Aorta (tissue), 5 donors: ENCODE results near the gene FOXC1. TPM values are rescaled to one million over a fixed set of nuclear protein-coding genes. Genes with fewer than 3 reads are reported as not detected.
A peak's percentile ranks its signal among the peaks of the same experiment; 100 is the strongest.

Experiments
- ATAC-seq: fragments of 200-7000 bp; cut with Tn5 transposase; one replicate; pipeline ENCODE4 v1.9.1; 2022; ENCODE audit warnings: moderate library complexity; ENCODE audit not compliant: low FRiP score
- DNase-seq, 2 donors: peaks; one replicate each; pipeline ENCODE4 v3.0.0-alpha.2; 2020
- H3K27ac ChIP-seq, 2 donors: one replicate each; pipeline ENCODE4 v1.5.1; 2013; ENCODE audit warnings: low read length in 2 of 2, mild to moderate bottlenecking in 2 of 2, moderate library complexity in 2 of 2, control low read depth in 1 of 2, inconsistent platforms in 1 of 2, low read depth in 1 of 2
- H3K27me3 ChIP-seq, 2 donors: one replicate each; pipeline ENCODE4 v1.6.1; 2013; ENCODE audit warnings: control low read depth in 1 of 2, low read length in 1 of 2, mild to moderate bottlenecking in 1 of 2, moderate library complexity in 1 of 2; ENCODE audit not compliant: insufficient read depth in 2 of 2, control insufficient read depth in 1 of 2
- H3K36me3 ChIP-seq, 2 donors: one replicate each; pipeline ENCODE4 v1.6.1; 2013; ENCODE audit warnings: control low read depth in 1 of 2, low read length in 1 of 2, mild to moderate bottlenecking in 1 of 2; ENCODE audit not compliant: insufficient read depth in 2 of 2, control insufficient read depth in 1 of 2
- H3K4me1 ChIP-seq, 2 donors: one replicate each; pipeline ENCODE4 v1.6.1; 2013; ENCODE audit warnings: low read length in 2 of 2, control low read depth in 1 of 2, mild to moderate bottlenecking in 1 of 2, moderate library complexity in 1 of 2; ENCODE audit not compliant: insufficient read depth in 2 of 2, control insufficient read depth in 1 of 2
- H3K4me3 ChIP-seq, 2 donors: one replicate each; pipeline ENCODE4 v1.5.1; 2013; ENCODE audit warnings: low read length in 2 of 2, control low read depth in 1 of 2, mild to moderate bottlenecking in 1 of 2
- H3K9me3 ChIP-seq: one replicate; pipeline ENCODE4 v1.6.1; 2013; ENCODE audit warnings: mild to moderate bottlenecking, low read length; ENCODE audit not compliant: control insufficient read depth
- WGBS, 2 donors: extraction: QIAGEN DNeasy Blood & Tissue Kit; methylation state at CpG; one replicate each; pipeline ENCODE4 v1.1.7; 2013; 5-methylcytosine and 5-hydroxymethylcytosine counted together
- intact Hi-C, 2 donors: fragments of 100-400 bp; cut with DNase I; formaldehyde crosslinking; loops; one replicate each; pipeline versions ENCODE4 v1.14.2 to v1.15.0; 2022
- polyA plus RNA-seq, 2 donors: library from polyadenylated mRNA; stranded (reverse); fragments of 200-250 nt; gene quantifications; one replicate each; pipeline ENCODE4 v1.2.3, GENCODE V29; 2013
- total RNA-seq, 2 donors: library from RNA; stranded (reverse); fragmentation: NEBNext Ultra II Directional; extraction: Animal tissue kit (Norgen Biotek cat#: 25700); gene quantifications; one replicate each; pipeline ENCODE4 v1.2.1, GENCODE V29; 2021
- donor health status: healthy with polysubstance abuse.
- donor health status: Bipolar disorder and iron deficiency.
- donor health status: DM: no; HTN: no; CAD: no.
- donor health status: DM: no; HTN: no; CAD: no.
- donor health status: DM: yes; HTN: yes; CAD: no.

The FOXC1 gene
- total and polyA plus RNA-seq, 4 donors: 18.5 to 134 (median 70.7) TPM

- H3K4me1 ChIP-seq: no peaks in the 10 kb centered on the region
- WGBS, 2 donors: 90 to 94% methylated on average over 15 of the region's 15 CpGs
- H3K4me3 ChIP-seq: no peak overlapping the region
- no peaks in the 10 kb centered on the region for H3K36me3 ChIP-seq
- DNase-seq (peak in 1 of 2 donors; percentile 21), ATAC-seq (no peak)
- intact Hi-C loops: no loop called here
- no peaks in the 10 kb centered on the region for H3K27me3 ChIP-seq
- H3K27ac ChIP-seq: no peak overlapping the region
- no peaks in the 10 kb centered on the region for H3K9me3 ChIP-seq
Observed at GRCh38 chr6:1658212-1659005, 48.7 kb downstream of the FOXC1 start.

- Histone ChIP-seq H3K27me3 (no peaks in the 10 kb centered on the region), H3K36me3 (no peaks in the 10 kb centered on the region), H3K4me1 (no peaks in the 10 kb centered on the region), H3K4me3 (no peak overlapping the region), H3K27ac (no peak overlapping the region), H3K9me3 (no peaks in the 10 kb centered on the region)
- WGBS, 2 donors: 93 to 94% methylated on average over 7 of the region's 7 CpGs
- intact Hi-C loops: no loop called here
- ATAC-seq (no peak), DNase-seq (no peak)
Observed at GRCh38 chr6:1659816-1660215, 50.1 kb downstream of the FOXC1 start.

DNA sequence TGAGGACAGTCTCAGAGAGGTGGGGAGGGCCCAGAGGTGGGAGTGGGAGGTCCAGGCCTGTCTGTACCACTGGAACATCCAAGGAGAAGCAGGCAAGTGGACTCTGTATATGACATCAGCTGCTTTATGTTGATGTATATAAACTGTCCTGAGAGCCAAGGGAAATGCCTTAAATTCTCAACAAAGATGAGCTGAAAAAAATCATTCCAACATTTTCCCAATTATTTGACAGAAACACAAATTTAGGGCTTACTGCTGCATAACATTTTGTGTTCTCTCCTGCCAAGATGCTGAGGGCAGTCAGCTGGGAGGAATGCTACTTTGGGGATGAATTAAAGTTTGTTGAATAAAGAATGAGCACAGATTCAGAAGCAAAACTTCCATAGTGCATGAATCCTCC is 52.8 kb downstream of the FOXC1 start:
- no peaks in the 10 kb centered on the region for H3K27me3 ChIP-seq
- H3K9me3 ChIP-seq: no peaks in the 10 kb centered on the region
- H3K27ac ChIP-seq: no peak overlapping the region
- no peak for DNase-seq
- H3K36me3 ChIP-seq: no peaks in the 10 kb centered on the region
- ATAC-seq: no peak
- no peaks in the 10 kb centered on the region for H3K4me1 ChIP-seq
- intact Hi-C loops: no loop called here
- no peak overlapping the region for H3K4me3 ChIP-seq

Other genes starting within 250 kb of the FOXC1 start
- gene FOXF2, start 220.3 kb upstream of the FOXC1 start, total RNA-seq: under 1 TPM; 0.52 to 0.69 TPM
- not detected for gene FOXF2, start 220.3 kb upstream of the FOXC1 start, polyA plus RNA-seq